C1 segment of cervical spinal cord (tissue), 14 donors: ENCODE measurements around the gene GRHL1.

Source experiments
- DNase-seq, 14 donors: peaks; one replicate each; lab custom pipeline; 2025; lab: John Stamatoyannopoulos, UW

Gene GRHL1

GRCh38 chr2:10041711-10042110 is 90.2 kb downstream of the GRHL1 start:
- DNase-seq: no peak

DNA sequence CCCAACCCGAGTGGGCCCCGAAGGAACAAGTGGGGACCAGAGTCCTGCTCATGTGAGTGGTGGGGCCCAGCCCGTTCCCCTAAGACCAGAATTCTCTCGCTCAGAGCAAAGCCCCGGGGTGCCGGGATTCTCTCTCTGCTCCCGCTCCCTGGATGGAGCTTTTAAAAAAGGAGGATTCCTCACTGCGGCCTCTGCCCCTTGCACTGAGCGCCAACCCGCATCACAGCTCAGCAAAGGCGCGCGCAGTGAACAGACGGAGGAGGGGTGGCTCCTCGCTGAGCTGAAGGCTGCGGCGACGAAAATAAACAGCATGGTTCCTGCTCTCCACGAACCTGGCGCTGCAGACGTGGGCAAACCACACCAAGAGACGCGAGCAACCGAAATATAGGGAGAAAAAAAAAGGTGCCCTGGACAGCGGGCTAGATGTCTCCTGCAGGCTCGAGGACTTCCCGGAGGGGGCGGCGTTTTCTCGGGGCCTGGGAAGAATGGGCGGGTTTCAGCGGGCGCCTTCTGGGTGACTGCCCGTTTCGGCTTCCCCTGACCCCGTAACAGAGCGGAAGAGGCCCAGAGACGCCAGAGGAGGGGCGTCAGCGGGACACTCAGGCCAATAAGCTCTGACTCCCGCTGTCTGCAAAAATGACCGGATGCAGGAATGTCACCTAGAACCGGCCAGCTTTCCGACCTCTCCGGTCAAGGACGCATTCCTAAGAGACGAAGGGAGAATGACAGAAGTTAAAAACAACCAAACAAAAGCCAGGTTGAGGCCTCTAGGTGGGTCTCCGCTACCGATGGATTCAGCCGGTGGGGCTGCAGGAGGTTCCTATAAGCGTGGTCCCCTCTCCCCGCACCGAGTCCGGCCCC is 91.0 kb downstream of the GRHL1 start:
- DNase-seq: peak in 10 of 14 donors; percentile 33 to 54 (median 44)

DNA sequence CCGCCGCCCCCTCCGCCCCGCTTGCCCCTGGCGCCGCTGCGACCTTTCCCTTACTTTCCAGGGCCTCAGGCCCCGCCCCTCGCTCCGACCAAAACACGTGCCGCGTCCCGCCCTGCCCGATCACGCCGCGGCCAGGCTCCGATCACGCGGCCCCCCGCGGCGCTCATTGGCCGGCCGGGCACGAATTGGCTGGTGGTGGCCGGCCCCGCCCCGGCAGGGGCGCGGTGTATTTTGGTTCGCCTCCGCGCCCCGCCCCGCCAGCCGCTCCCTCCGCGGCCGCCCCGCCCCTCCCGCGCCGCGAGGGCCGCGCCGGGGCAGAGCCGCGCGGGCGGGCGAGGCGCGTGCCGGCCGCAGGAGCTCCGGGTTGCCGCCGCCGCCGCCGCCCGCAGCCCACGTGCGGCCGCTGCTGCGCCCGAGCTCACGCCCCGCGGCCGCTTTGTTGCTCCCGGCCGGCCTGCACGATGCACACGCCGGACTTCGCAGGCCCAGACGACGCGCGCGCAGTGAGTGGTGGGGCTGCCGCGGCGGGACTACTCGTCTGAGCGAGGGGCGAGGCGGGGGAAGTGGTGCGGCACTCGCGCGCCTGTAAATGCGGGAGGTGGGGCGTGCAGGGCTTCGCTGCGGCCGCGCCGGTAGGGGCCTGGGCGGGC is 91.9 kb downstream of the GRHL1 start, which contains the start of gene KLF11:
Gene KLF11 (plus strand): TSS at position 295 of the 650 bp plus-strand sequence. CDS start 167 bp downstream, at position 462.
- DNase-seq: peak in 12 of 14 donors; percentile 28 to 84 (median 64)

GRCh38 chr2:10043906-10044601 is 92.6 kb downstream of the GRHL1 start:
- DNase-seq: peak in 13 of 14 donors; percentile 47 to 86 (median 76)

DNA sequence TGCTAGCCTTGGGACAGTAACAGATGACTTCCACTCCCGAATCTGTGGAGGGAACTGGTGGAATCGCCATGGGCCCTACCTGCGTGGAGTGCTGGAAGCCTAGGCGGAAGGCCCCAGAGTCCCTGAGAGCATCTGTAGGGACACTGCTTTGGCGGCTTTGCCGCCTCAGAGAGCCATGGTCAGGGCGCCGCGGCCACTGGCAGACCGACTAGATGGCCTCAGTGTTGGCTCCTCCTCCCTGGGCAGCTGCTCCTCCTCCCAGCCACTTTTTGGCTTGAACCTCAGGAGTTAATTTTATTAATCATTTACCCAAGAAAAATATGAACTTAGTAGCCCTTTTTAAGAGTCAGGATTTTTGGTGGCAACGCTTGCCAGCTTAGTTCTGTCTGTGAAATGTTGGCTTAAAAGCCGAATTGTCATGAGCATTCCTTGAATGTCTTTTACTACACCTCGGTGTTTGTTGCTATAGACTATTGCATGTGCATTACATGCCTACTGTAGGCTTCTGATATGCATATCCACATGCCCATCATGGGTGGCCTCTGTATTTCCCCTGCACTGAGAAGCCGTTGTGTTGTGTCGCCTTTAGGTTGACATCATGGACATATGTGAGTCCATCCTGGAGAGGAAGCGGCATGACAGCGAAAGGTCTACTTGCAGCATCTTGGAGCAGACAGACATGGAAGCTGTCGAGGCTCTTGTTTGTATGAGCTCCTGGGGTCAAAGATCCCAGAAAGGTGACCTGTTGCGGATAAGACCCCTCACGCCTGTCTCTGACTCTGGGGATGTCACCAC is 94.3 kb downstream of the GRHL1 start:
- DNase-seq: peak in 1 of 14 donors; percentile 64

DNA sequence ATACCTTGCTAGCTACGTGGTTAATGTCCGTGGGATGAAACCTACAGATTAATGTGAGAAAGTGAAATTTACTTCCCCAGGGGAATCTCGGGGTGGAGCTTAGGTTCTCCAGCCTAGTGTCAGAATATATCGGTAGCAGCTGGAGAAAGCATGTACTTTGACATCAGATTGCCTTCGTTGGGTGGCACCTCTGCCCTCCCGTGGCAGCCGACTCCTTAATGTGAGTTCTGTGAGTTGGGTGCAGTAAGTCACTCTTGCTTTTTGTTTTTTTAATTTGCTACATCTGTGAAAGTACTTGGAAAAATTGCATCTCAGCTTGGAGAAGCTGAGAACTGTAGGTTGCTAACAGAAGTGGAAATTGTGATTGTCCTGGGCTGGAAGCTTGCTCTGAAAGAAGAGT is 95.4 kb downstream of the GRHL1 start:
- no peak for DNase-seq

DNA sequence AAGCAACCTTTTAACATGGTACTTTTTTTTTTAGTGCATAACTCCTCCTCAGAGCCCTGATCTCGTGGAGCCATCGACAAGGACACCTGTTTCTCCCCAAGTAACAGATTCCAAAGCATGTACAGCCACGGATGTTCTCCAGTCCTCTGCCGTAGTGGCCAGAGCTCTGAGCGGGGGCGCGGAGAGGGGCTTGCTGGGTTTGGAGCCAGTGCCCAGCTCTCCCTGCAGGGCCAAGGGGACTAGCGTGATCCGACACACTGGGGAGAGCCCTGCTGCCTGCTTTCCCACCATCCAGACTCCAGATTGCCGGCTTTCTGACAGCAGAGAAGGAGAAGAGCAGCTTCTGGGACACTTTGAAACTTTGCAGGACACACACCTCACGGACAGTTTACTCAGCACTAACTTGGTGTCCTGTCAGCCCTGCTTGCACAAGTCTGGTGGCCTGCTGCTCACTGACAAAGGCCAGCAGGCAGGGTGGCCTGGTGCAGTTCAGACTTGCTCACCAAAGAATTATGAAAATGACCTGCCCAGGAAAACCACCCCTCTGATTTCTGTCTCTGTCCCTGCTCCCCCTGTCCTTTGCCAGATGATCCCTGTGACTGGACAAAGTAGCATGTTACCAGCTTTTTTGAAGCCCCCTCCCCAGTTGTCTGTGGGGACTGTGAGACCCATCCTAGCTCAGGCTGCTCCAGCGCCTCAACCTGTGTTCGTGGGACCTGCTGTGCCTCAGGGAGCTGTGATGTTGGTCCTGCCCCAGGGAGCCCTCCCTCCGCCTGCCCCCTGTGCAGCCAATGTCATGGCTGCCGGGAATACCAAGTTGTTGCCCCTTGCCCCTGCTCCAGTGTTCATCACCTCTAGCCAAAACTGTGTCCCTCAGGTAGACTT is 96.4 kb downstream of the GRHL1 start:
- no peak for DNase-seq

DNA sequence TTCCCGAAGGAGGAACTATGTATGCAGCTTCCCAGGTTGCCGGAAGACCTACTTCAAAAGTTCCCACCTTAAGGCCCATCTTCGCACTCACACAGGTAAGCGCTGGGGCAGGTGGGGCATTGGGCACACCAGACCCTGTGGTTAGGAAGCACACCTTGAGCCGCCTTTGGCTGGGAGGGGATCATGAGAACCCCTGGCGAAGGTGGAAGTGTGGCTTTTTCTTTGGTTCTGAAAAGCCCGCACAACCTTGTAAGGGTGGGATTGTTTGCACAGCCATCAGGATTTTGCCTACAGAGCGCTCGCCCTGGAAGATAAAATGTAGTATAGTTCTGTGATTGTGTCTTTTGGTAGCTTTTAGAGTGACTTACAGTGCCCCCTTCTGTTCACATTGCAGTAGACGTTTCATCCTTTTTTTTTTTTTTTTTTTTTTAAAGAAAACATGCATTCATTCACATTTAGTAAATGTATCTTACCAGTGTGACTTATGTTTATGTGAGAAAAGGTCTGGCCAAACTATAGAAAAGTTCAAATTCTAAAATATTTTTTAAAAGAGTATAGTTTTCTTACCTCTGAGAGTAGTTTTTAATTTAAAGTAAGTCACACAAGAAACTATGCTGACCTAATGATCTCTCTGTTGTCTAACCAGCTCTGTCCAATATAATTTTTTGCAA is 97.1 kb downstream of the GRHL1 start:
- peak in 3 of 14 donors; percentile 21 to 54 (median 22) for DNase-seq
